K562 treated with DMSO at 1 percent for 4 hours (cell line): ENCODE measurements around the gene VILL. TPM values are rescaled to one million over a fixed set of nuclear protein-coding genes. Genes with fewer than 3 reads are reported as not detected.

Experiments
- total RNA-seq: library from RNA; unstranded; fragments of 300-600 nt; gene quantifications from 2 replicates; pipeline ENCODE4 v1.2.3, GENCODE V29; 2022; ENCODE audit not compliant: insufficient read depth

VILL gene
- 4.4 and 6.4 TPM in 2 replicates for total RNA-seq

DNA sequence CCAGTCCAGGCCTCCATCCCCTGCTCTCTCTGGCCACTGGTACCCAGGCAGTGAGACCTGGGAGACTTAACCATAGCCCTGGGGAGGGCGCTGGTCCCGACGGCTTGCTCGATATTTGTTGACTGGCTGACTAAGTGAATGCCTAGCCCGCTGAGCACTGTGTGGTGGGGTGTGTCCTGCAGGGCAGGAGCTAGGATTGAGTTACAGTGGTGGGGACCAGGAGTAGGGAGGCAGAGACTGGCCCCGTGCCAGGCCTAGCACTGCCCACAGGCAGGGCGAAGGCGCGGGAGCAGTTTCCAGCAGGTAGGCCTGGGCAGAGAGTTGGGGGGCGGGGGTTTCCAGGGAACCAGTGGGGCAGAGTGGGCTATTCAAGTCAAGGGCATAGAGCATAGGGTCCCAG is at the start of gene VILL:
VILL (plus strand) TSS at position 260 of the 400 bp plus-strand sequence. CDS start 2,887 bp downstream, outside the sequence.

DNA sequence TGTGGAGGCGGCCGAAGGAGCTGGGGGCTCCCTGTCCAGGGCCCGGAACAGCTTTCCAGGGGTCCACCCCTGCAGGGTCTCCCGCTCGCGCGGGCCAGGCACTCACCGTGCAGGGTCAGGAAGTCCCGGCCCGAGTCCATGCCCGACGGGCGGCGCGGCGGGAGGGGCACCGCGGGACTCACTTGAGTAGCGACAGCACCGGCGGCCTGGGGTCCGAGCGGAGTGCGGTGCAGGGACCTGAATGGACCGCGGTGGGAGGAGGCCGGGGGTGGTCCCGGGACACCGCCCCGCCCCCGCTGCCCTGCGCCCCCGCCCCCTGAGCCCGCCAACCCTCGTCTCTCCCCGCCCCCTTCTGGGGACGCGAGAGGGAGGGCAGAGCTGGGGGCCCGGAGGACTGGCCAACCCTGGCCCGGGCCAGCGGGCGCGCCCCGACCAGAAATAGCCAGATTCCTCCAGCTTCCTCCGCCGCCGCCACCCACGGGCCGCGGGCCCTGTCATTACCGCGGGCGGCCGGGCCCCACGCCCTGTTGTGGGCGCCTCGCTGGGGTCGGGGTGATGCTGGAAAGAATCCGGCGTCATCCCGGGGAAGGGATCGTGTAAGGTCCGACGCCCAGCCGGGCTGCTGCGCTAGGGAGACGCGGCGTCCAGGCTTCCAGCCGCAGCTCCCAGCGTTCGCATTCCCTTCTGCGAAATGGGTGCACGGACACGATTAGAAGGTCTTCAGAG is 39.0 kb downstream of the VILL start, which contains the start of gene PLCD1:
PLCD1 (minus strand) TSS at position 243 of the 726 bp plus-strand sequence; CDS start at position 140, 103 bp downstream.

DNA sequence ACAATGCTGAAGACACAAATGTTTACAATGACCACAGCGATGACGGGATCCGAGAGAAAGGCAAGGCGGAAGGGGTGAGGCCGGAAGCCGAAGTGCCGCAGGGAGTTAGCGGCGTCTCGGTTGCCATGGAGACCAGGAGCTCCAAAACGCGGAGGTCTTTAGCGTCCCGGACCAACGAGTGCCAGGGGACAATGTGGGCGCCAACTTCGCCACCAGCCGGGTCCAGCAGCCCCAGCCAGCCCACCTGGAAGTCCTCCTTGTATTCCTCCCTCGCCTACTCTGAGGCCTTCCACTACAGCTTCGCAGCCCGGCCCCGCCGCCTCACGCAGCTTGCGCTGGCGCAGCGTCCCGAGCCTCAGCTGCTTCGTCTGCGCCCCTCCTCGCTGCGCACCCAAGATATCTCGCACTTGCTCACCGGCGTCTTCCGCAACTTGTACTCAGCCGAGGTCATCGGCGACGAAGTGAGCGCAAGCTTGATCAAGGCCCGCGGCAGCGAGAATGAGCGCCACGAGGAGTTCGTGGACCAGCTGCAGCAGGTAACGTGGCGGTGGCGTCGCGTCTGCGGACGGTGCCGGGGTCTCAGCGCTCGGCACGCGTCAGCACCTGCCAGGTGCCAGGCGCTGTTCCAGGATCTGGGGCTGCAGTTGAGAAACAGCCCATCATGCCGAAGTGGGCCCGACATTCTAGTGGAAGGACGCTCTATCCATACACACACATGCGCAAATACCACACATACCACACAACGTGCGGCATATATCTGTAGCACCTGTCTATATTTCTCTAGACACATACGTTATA is 48.7 kb downstream of the VILL start, which contains the start of gene DLEC1:
DLEC1 (plus strand) TSS at position 108 of the 798 bp plus-strand sequence; CDS start at position 126, 18 bp downstream.

Other genes with a start within 250 kb of the VILL start
- 8.0 and 8.3 TPM in 2 replicates for gene CTDSPL, start 128.9 kb upstream of the VILL start, total RNA-seq
- gene PLCD1, start 38.9 kb downstream of the VILL start, total RNA-seq = 29.0 and 37.1 TPM in 2 replicates
- gene DLEC1, start 48.4 kb downstream of the VILL start, total RNA-seq = not detected in 2 replicates
- gene ACAA1, start 146.3 kb downstream of the VILL start, total RNA-seq = 65.0 and 71.6 TPM in 2 replicates
- 34.6 and 41.1 TPM in 2 replicates for gene MYD88, start 147.9 kb downstream of the VILL start, total RNA-seq
- 16.8 and 21.4 TPM in 2 replicates for gene OXSR1, start 174.8 kb downstream of the VILL start, total RNA-seq